GM19043 (cell line): Measurements from ENCODE around the gene ARF3.

Experiments used
- ATAC-seq: cut with Tn5 transposase; IDR thresholded peaks from one replicate; pipeline ENCODE4 v1.9.1; 2021; ENCODE audit warnings: low read depth; ENCODE audit not compliant: unreplicated experiment

ARF3 gene

DNA sequence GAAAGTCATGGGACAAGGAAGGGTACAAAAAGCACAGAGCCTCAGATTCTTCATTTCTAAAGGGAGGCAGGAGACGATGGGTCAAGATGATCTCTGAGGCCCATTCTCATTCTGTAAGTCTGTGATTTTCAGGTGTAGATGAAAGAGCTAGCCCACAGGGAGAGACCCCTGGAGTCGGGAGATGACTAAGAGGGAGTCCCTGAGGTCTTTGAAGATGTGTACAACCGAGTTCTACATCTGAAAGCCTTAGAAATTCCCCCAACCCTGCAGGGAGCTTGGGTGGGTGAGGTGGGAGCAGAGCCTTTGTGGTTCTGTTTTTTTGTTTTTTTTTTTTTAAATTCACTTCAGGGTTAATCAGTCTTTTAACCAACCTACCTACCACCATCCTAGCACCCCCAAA, 11.2 kb upstream of the ARF3 start:
- no peak for ATAC-seq

DNA sequence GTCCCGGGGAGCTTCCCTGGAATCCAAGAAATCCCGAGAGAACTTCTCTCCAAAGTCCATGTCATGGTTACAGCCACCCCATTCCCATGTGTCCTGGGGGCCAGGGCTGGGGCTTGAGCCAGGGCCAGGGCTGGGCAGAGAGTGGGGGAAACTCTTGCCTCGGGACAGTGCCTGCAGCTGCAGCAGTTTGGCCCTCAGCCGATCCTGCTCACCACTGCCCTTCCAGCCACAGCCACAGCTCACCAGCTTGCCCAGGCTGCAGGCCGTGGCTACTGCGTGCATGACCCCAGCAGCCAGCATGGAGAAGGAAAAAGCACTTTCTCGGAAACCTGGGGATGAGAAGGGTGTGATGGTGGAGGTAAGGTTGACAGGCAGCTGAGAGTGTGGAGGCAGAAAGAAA, 10.7 kb upstream of the ARF3 start:
- no peak for ATAC-seq

DNA sequence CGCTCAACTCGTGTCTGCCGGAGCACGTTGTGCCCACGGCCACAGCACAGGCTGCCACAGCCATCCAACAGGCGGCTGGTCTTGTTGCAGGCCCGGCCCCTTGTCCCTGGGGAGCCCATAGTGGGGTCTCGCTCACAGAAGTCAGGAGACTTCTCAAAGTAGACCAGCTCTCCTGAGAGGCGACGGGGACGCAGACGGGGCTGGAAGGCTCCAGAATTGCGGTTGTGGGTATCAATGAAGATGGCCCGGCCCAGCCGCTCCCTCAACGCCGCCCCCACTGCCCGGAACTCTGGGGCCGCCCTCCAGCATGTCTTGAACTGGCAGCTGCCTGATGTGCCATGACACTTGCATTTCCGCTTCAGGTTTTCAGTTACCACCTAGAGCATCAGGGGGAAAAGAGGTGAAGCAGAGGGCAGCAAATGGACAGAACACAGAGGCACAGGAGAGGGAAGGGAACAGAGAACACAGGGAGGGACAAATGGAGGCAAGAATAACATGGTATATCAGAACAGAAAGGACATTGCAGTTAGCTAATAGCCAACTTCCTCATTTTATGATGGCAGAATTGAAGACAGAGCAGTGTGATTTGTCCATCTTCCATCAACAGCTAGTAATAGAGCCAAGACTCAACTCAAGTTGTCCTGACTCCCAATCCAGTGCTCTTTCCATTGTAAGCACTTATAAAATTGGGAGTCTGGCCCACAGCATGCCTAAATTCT, 9.0 kb upstream of the ARF3 start:
- no peak for ATAC-seq

DNA sequence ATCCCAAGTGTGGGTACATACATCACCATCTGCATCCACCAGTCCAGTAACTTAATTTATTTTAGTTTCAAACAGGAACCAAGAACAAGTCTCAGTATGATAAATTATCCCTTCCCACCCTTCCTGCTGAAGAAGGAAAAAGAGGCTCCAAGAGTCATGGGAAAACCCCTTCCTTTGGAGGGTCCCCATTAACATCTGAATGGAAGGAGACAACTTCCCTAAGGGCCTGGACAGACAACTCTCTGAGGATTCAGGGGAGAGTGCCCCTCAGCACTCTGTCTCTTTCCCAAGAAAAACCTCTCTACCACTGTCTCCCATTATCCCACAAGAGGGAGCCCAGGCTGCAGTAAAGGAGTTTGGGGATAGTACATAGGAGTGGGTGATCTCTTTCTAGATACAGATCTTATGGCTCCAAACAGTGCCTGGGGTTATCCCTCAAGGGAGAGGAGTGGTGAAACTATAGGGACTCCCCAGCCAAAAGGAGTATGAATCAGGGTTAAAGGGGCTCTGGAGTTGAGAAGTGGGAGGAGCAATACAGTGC, 8.1 kb upstream of the ARF3 start:
- no peak for ATAC-seq

DNA sequence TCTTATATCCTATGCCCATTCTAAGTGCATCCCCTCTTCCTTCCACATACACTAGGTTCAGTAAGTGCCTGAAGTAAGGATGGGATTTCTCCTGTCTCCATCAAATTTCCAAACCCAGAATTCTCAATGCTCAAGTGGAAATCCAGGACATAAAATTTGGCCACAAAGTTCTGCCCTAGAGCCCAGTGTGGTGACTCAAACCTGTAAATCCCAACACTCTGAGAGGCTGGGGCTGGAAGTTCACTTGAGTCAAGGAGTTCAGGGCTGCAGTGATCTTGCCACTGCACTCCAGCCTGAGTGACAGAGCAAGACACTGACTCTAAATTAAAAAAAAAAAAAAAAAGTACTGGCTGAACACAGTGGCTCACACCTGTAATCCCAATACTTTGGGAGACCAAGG, 4.5 kb upstream of the ARF3 start:
- no peak for ATAC-seq

DNA sequence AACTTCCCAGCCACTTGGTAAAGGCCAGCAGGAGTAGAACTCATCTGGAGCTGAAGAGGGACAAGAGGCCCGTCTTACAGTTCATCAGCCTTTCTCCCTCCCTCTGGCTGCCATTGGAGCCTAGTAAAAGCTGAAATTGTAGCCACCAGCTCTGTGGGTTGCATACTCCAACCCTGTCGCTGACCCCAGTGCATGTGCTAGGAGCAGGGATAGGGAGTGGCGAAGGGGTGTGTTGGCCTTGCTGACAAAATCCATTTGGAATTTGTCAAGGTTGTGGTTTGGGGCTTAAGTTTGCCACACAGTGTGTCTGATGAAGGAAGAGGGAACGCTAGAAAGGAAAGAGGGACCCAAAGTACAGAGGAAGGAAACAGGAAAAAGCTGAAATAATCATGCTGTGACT, 4.0 kb upstream of the ARF3 start:
- ATAC-seq = no peak

DNA sequence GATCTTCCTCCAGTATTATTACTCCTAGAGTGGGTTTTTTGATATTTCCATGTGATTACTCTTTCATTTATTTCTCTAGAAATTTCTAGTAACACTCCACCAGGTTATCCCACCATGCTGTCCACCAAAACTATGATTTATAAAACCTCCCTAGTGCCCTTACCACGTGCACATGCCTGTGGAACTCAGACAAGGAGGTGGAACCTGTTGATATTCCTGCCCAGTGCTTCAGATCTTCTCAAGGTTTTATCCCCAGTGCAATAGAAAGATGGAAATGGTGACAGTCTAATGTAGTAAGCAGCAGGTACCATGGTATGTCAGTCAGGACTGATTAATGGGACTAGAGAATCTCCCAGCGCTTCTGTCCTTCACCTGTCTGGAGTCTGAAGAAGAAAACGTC, 3.5 kb upstream of the ARF3 start:
- no peak for ATAC-seq

DNA sequence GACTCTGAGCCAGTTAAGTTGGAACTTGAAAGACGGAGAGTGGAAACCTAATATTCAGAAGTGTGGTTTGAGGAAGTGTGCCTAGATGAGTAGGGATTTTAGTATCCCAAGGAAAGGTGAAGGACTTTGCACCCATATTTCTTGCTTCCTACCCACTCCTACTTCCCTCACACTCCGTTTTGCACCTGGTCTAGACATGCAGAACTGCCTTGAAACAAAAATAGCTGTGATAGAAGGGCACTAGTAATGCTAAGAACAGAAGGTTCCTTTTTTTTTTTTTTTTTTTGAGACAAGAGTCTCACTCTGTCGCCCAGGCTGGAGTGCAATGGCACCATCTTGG, 732 bp upstream of the ARF3 start:
- no peak for ATAC-seq

DNA sequence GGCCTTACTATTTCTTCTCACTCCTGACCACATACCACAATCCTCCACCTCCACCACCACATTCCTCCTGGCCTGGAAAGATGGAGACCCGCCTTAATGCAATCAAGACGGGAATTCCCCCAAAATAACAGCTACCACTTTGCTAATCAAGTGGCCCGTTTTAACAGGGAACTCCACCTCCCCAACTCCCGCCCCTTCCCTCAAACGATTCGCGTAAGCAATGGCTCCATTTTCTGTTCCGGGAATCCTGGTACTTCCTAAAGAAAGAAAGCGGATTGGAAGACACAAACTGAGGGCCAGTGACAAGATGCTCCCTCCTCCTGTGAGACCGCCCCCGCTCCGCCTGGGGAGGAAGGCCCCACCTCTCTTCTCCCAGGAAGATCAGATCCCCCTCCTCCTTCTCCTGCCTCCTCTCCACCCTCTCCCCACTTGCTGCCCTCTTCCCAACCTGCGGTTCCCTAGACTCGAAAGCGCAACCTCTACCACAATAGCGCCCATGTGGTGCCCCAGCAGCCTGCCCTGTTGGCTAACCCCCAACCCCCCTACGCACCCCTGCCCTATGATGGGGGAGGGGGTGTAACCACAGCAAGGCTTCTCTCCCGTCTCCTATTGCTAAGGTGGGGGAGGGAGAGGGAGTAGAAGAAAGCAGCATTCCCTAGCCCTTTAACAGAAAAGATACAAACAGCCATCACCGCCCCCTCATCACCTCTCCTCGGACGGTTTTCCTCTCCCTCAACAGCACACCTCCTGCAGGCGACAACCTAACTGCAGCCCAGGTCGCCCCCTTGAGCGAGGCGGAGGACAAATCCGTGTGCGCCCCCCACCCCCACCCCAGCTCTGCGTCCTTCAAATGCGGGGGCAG, 777 bp downstream of the ARF3 start:
- peak; percentile 16 for ATAC-seq

DNA sequence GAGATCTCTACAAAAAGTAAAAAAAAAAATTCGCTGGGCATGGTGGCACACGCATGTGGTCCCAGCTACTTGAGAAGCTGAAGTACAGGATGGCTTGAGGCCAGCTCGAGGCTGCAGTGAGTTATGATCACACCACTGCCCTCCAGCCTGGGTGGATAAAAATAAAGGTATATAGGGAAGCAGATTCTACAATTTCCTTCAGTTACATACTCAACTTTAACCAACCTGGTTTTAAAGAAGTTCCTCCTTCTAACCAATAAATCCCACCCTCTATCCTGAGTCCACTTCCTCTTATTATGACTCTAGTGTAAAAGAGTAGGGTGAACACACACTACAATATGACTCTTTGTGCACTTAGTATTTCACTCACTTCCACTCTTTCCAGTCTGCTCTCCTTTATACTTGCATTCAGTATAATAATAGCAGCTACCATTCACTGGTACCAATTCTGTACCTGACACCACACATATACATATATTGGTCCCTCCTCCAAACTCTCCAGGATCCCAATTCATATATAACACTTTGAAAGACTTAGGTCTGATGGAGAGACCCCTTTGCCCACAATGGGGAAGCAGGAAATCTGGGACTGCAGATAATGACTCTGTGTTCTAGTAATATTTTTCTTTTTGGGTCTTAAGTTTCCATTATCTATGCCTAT, 2.3 kb downstream of the ARF3 start:
- ATAC-seq = no peak

DNA sequence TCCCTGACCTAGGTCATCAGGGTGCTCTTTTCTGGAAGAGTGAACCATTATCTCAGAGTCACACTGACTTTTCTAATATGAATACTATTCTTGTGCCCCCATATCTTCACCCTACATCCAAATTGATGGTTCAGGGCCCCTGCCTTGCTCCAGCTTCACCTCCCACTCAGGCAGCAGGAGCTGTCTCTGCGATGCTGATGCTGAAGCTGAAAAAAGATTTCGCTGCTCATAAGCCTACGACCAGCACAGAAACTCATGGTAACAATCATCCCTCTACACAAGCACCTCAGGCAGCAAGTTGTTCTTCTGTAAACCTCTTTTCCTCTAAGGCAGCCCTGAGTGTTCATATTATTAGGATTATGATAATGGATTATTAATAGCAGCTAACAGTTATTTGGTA, 3.2 kb downstream of the ARF3 start:
- no peak for ATAC-seq

DNA sequence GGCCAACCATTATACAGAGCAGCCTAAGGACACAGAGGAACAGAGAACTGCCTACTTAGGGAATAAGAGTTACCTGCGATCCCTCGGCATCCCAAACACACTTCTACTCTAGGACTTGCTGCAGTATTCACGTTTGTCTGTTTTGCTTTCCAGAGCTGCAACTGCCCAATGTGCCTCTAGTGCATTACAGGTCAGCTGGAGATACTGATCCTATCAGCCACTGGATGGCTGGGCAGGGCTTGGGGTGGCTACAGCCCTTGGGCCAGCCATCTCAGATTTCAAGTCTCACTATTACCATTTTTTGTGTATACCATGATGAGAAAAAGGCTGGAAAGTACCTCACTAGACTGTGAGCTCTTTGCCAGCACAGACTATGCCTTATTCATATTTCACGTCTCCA, 4.6 kb downstream of the ARF3 start:
- ATAC-seq = no peak

DNA sequence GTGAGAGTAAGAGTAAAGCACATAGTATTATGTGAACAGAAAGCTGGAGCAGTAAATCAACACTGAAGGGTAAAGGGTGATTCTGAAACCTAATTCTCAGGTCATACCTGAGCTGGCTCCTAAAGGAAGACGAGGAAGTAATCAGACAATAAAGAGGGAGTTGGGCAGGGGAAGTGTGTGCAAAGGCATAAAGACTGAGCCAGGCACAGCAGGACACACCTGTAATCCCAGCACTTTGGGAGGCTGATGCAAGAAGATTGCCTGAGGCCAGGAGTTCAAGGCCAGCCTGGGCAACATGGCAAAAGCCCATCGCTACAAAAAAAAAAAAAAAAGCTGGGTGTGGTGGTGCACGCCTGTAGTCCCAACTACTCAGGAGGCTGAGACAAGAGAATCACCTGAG, 9.6 kb downstream of the ARF3 start:
- no peak for ATAC-seq

DNA sequence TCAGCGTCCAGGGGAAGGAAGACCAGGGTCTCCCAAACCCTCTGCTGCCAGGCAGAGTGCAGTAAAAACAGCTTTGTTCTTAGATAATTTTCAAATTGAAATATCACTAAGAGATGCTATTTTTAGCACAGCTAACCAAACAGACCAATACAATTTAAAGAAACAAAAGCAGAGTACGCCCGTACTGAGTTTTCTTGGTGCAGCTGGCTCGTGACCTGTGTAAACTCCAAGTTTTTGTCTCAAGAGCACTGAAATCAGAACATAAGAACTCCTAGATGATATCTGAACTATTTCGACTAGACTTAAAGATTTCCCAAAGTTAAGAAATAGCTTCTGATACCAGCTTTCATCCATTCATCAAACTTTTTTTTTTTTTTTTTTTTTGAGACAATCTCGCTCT, 10.3 kb downstream of the ARF3 start:
- ATAC-seq = no peak

DNA sequence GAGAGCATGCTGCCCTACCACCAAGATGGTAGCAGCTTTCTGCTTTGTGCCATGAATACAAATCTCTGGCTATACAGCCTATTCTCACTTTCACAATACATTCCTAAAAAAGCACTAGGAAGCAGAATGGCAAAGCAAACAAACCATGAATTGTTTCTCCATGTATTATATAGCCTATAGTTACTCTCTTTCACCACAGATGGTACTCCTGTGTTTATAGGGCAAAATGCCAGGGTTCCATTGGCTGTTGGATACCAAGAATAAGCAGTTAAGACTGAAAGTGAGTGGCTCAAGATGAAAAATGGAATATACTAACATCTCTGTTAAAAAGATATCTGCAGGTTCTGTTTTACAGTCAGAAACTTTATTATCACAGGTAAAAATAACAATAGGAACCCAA, 11.1 kb downstream of the ARF3 start:
- no peak for ATAC-seq

DNA sequence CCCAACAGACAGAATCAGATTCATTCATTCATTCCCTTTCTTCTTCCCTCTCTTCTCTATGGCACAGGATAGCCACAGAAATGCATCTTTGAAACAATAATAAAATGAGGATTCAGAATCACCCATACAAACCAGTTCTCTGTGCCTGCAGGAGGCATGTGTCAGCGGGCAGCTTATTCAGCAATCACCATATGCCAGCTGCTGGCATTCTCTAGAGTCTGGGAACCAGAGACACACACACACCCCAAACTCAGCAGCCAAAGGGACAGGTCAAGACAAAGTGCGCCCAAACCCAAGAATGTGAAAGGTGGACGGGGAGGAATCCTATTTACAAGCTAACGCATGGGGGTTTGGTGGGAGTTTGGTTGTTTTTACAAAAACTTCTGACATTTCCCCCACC, 14.1 kb downstream of the ARF3 start:
- ATAC-seq = no peak

DNA sequence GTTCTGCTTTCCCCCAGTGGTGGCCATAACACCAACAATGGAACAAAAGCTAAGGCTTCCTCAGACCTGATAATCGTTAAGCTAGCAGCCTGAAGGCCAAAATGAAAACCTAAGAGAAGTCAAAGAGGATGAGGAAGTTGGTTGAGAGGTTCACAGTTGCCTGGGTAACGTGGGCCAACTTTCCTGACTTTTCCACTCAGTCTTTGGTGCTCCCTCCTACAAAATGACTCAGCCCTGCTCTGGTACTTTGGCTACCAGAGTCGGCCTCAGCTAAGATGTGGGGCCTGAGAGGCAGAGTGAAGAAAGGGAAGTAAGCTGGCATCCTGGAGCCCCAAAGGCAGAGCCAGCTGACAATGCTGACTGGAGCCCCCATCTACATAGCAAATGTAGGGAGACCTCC, 17.1 kb downstream of the ARF3 start:
- no peak for ATAC-seq

DNA sequence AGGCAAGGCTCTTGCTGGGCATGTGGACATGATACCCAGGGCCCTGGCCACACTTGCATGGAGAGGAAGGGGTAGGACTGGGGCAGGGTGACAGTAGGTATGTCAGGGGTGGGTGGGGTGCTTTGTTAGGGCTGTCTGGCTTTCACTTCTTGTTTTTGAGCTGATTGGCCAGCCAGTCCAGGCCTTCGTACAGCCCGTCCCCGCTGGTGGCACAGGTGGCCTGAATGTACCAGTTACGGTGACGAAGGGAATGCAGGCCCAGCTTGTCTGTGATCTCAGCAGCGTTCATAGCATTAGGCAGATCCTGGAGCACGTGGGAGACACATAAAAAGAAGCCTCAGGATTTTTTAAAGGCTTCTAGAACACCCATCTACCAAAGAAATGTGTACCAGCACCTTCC, 18.5 kb downstream of the ARF3 start:
- ATAC-seq = no peak

DNA sequence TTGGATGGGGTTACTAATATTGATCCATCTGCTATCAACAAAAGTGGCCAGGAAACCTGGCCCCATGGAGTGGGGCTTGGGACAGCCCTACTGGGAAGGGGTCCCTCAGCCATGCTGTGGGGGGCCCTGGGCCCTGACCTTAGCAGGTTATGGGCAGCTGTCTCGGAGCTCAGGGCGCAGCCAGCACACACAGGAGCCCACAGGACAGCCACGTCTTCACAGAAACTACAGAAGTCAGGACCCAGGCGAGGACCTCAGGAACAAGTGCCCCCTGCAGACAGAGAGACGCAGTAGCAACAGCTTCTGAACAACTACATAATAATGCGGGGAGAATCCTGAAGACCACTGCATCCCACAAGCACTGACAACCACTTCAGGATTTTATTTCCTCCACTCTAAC, 20.1 kb downstream of the ARF3 start:
- no peak for ATAC-seq

DNA sequence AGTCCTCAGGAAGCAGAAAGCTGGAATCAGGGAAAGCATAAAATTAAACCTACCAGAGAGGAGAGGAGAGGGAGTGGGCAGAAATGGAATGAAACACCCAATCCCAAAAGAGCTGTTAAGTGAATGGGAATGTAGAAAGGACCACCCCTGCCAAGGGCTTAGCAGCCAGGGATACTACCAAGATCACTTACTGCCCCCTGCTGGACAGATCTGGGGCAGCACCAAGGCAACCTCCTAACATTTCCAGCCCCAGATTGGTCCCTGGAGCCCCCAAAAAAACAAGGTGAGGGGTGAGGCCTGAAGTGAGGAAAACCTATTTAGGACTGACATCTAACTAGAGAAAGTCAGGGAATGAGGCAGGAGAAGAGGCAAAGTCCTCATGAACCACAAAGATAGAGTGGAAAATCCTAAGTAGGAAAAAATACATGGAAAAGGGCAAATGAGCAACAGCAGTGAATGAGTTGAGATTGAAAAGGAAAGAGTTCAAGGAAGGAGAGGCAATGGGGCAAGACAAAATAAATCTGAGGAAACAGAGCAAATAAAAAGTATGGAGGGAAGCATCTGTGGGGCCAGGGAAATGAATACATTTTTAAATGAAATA, 20.8 kb downstream of the ARF3 start:
- no peak for ATAC-seq

DNA sequence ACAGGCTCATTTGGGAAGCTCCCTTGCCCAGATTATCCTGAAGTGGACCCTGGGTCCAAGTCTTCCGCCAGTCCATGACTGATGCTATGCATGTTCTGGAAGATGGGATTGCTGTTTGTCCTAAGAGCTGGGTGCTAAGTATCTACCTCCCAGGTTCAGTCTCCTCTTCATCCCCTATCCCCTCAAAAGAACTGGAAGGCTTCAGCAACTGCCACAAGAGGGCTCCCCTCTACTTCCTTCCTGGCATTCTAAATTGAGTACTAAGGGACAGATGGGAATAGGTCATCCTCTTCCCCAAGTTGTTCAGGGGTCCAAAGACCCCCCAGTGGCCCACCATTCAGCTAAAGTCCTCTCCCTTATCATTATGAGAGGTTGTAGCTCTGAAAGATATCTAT, 23.0 kb downstream of the ARF3 start:
- ATAC-seq = no peak
